Osteoblast (primary cell): Measurements from ENCODE around the gene FERMT2. TPM values are rescaled to one million over a fixed set of nuclear protein-coding genes. Genes with fewer than 3 reads are reported as not detected.
A peak's percentile ranks its signal among the peaks of the same experiment; 100 is the strongest.

ENCODE experiments used
- DNase-seq: peaks from one replicate; pipeline ENCODE4 v3.0.0; 2011; ENCODE audit warnings: low spot score, mixed read lengths; ENCODE audit not compliant: insufficient read length; ENCODE audit errors: missing footprints
- H2AFZ ChIP-seq: 2 replicates; pipeline ENCODE4 v1.6.0; 2011; ENCODE audit warnings: mild to moderate bottlenecking, low read length
- H3K27ac ChIP-seq: 2 replicates; pipeline ENCODE4 v1.5.1; 2011; ENCODE audit warnings: mild to moderate bottlenecking, low read depth, low read length, moderate library complexity
- H3K27me3 ChIP-seq: 2 replicates; pipeline ENCODE4 v1.6.0; 2012; ENCODE audit warnings: mild to moderate bottlenecking, control low read depth, inconsistent platforms, low read length, moderate library complexity; ENCODE audit not compliant: insufficient read depth
- H3K36me3 ChIP-seq: 2 replicates; pipeline ENCODE4 v1.5.1; 2011; ENCODE audit warnings: mild to moderate bottlenecking, low read length, control low read depth, moderate library complexity; ENCODE audit not compliant: insufficient read depth
- H3K4me1 ChIP-seq: 2 replicates; pipeline ENCODE4 v1.5.1; 2011; ENCODE audit warnings: mild to moderate bottlenecking, low read length, control low read depth, moderate library complexity; ENCODE audit not compliant: insufficient read depth
- H3K4me2 ChIP-seq: 2 replicates; pipeline ENCODE4 v1.6.0; 2011; ENCODE audit warnings: mild to moderate bottlenecking, low read length; ENCODE audit not compliant: insufficient read depth
- H3K4me3 ChIP-seq: fragments of 200-600 bp; sonication (generic); 3 replicates; pipeline ENCODE4 v1.5.1; 2012; ENCODE audit warnings: mild to moderate bottlenecking, low read length, inconsistent platforms; ENCODE audit not compliant: insufficient read depth
- H3K79me2 ChIP-seq: 2 replicates; pipeline ENCODE4 v1.6.0; 2012; ENCODE audit warnings: mild to moderate bottlenecking, low read length, control low read depth, inconsistent platforms; ENCODE audit not compliant: insufficient read depth
- H3K9me3 ChIP-seq: 2 replicates; pipeline ENCODE4 v1.5.1; 2011; ENCODE audit warnings: low read depth, low read length, control low read depth
- H4K20me1 ChIP-seq: 2 replicates; pipeline ENCODE4 v1.6.0; 2012; ENCODE audit warnings: mild to moderate bottlenecking, low read length, control low read depth; ENCODE audit not compliant: insufficient read depth
- CTCF ChIP-seq: IDR thresholded peaks from 2 replicates; pipeline ENCODE4 v1.5.1; 2011; ENCODE audit warnings: mild to moderate bottlenecking, low read depth, low read length, moderate library complexity; ENCODE audit errors: extremely low read depth
- total RNA-seq: library from RNA; depleted of rRNA; stranded (reverse); fragments of >200 nt; gene quantifications from 2 replicates; pipeline ENCODE4 v1.2.3, GENCODE V29; 2012

Gene FERMT2
- total RNA-seq, 1 donor: 280 TPM

- H3K36me3 ChIP-seq: peaks cover 74% of the 10 kb centered on the region
- no peaks in the 10 kb centered on the region for H3K9me3 ChIP-seq
- TF ChIP-seq CTCF: no peak
- H3K4me1 ChIP-seq: peaks cover 59% of the 10 kb centered on the region
- H3K27me3 ChIP-seq: no peaks in the 10 kb centered on the region
- H2AFZ ChIP-seq: no peak overlapping the region
- H3K79me2 ChIP-seq: peaks cover 57% of the 10 kb centered on the region
- no peak overlapping the region for H3K4me2 ChIP-seq
- DNase-seq: no peak
- H4K20me1 ChIP-seq: no peaks in the 10 kb centered on the region
- H3K4me3 ChIP-seq: no peak overlapping the region
- H3K27ac ChIP-seq: peak overlapping the region; percentile 74
Observed at GRCh38 chr14:52879958-52880357, 70.9 kb downstream of the FERMT2 start.

GRCh38 chr14:52878946-52879345 lies 71.9 kb downstream of the FERMT2 start:
- H3K36me3 ChIP-seq: peaks cover 76% of the 10 kb centered on the region
- peaks cover 67% of the 10 kb centered on the region for H3K4me1 ChIP-seq
- no peaks in the 10 kb centered on the region for H4K20me1 ChIP-seq
- no peak overlapping the region for H3K4me3 ChIP-seq
- no peak for DNase-seq
- peaks cover 50% of the 10 kb centered on the region for H3K79me2 ChIP-seq
- no peaks in the 10 kb centered on the region for H3K27me3 ChIP-seq
- TF ChIP-seq CTCF: no peak
- H2AFZ ChIP-seq: no peak overlapping the region
- H3K9me3 ChIP-seq: no peaks in the 10 kb centered on the region
- H3K27ac ChIP-seq: no peak overlapping the region
- H3K4me2 ChIP-seq: no peak overlapping the region

- no peak for DNase-seq
- H3K9me3 ChIP-seq: no peaks in the 10 kb centered on the region
- peaks cover 45% of the 10 kb centered on the region for H3K79me2 ChIP-seq
- H3K4me2 ChIP-seq: no peak overlapping the region
- H3K27me3 ChIP-seq: no peaks in the 10 kb centered on the region
- TF ChIP-seq CTCF: no peak
- H2AFZ ChIP-seq: no peak overlapping the region
- no peaks in the 10 kb centered on the region for H4K20me1 ChIP-seq
- H3K27ac ChIP-seq: peak overlapping the region; percentile 81
- H3K4me1 ChIP-seq: peaks cover 72% of the 10 kb centered on the region
- H3K36me3 ChIP-seq: peaks cover 74% of the 10 kb centered on the region
- no peak overlapping the region for H3K4me3 ChIP-seq
Observed at GRCh38 chr14:52878469-52878868, 72.4 kb downstream of the FERMT2 start.

- no peak for TF ChIP-seq CTCF
- H3K27ac ChIP-seq: peak overlapping the region; percentile 81
- no peak for DNase-seq
- no peak overlapping the region for H2AFZ ChIP-seq
- peak overlapping the region; percentile 10 for H3K4me2 ChIP-seq
- peaks cover 42% of the 10 kb centered on the region for H3K79me2 ChIP-seq
- H3K4me1 ChIP-seq: peaks cover 75% of the 10 kb centered on the region
- no peaks in the 10 kb centered on the region for H3K27me3 ChIP-seq
- peaks cover 74% of the 10 kb centered on the region for H3K36me3 ChIP-seq
- no peaks in the 10 kb centered on the region for H4K20me1 ChIP-seq
- no peaks in the 10 kb centered on the region for H3K9me3 ChIP-seq
- no peak overlapping the region for H3K4me3 ChIP-seq
Observed at GRCh38 chr14:52877628-52878027, 73.2 kb downstream of the FERMT2 start.
